K562 (cell line): ENCODE measurements around the gene RPTOR. TPM values are rescaled to one million over a fixed set of nuclear protein-coding genes. Genes with fewer than 3 reads are reported as not detected.
A peak's percentile ranks its signal among the peaks of the same experiment; 100 is the strongest.

ENCODE experiments used
- CREB1 ChIP-seq, 2 experiments: sonication (generic) in 1 of 2; formaldehyde crosslinking in 1 of 2; IDR thresholded peaks; 2 replicates each; pipeline versions ENCODE4 v1.6.1 to v1.8.0; 2012 to 2022; ENCODE audit warnings: inconsistent platforms in 1 of 2, mild to moderate bottlenecking in 1 of 2, missing genetic modification reagents in 1 of 2, moderate library complexity in 1 of 2
- ETV1 ChIP-seq: fragments of 450-650 bp; conservative IDR thresholded peaks from 2 replicates; pipeline ENCODE4 v1.6.1; 2016; ENCODE audit warnings: missing genetic modification characterization, control low read depth, low read depth, missing compliant biosample characterization
- GABPB1 ChIP-seq: sonication (generic); formaldehyde crosslinking; IDR thresholded peaks from 2 replicates; pipeline ENCODE4 v1.8.0; 2022; ENCODE audit warnings: mild to moderate bottlenecking, missing genetic modification reagents
- HDAC2 ChIP-seq: fragments of 450-650 bp; IDR thresholded peaks from 2 replicates; pipeline ENCODE4 v1.6.1; 2016; ENCODE audit warnings: mild to moderate bottlenecking
- IFI16 ChIP-seq: fragments of 250-450 bp; sonication (Bioruptor Pico); IDR thresholded peaks from 2 replicates; pipeline ENCODE4 v2.1.2; 2022; ENCODE audit warnings: mild to moderate bottlenecking, inconsistent platforms
- MAFG ChIP-seq: fragments of 450-650 bp; conservative IDR thresholded peaks from 2 replicates; pipeline ENCODE4 v1.6.1; 2016; ENCODE audit warnings: missing genetic modification characterization, missing compliant biosample characterization
- MAX ChIP-seq: sonication (generic); formaldehyde crosslinking; IDR thresholded peaks from 2 replicates; pipeline ENCODE4 v1.9.0; 2022; ENCODE audit warnings: mild to moderate bottlenecking, missing genetic modification reagents
- MEF2D ChIP-seq: conservative IDR thresholded peaks from 2 replicates; pipeline ENCODE4 v1.6.1; 2016; ENCODE audit warnings: low read depth, missing genetic modification characterization, missing compliant biosample characterization
- PKNOX1 ChIP-seq: fragments of 450-650 bp; IDR thresholded peaks from 2 replicates; pipeline ENCODE4 v1.6.1; 2016
- PTRF ChIP-seq: fragments of 450-650 bp; IDR thresholded peaks from 2 replicates; pipeline ENCODE4 v1.6.1; 2016; ENCODE audit warnings: mild to moderate bottlenecking, missing genetic modification characterization, missing compliant biosample characterization
- SAFB2 ChIP-seq: fragments of 200-400 bp; formaldehyde crosslinking; IDR thresholded peaks from 2 replicates; pipeline ENCODE4 v1.6.1; 2018; ENCODE audit warnings: borderline replicate concordance, low read length, low read depth, moderate library complexity; ENCODE audit not compliant: severe bottlenecking
- TCF3 ChIP-seq: sonication (generic); formaldehyde crosslinking; IDR thresholded peaks from 2 replicates; pipeline ENCODE4 v1.4.0; 2020; ENCODE audit warnings: mild to moderate bottlenecking, missing genetic modification reagents
- TFAP4 ChIP-seq: sonication (generic); formaldehyde crosslinking; IDR thresholded peaks from 2 replicates; pipeline ENCODE4 v1.8.0; 2022; ENCODE audit warnings: missing genetic modification reagents, mild to moderate bottlenecking, moderate library complexity, borderline replicate concordance
- TOE1 ChIP-seq, 2 experiments: fragments of 450-650 bp in 1 of 2; sonication (generic) in 1 of 2; formaldehyde crosslinking in 1 of 2; IDR thresholded peaks; 2 replicates each; pipeline versions ENCODE4 v1.7.1 to v1.8.0; 2016 to 2022; ENCODE audit warnings: borderline replicate concordance in 2 of 2, mild to moderate bottlenecking in 2 of 2, antibody characterized with exemption in 1 of 2, inconsistent platforms in 1 of 2, low read depth in 1 of 2, missing genetic modification reagents in 1 of 2, moderate library complexity in 1 of 2
- XRCC3 ChIP-seq: fragments of 450-650 bp; IDR thresholded peaks from 2 replicates; pipeline ENCODE4 v1.6.1; 2017; ENCODE audit warnings: mild to moderate bottlenecking, moderate library complexity
- ZBTB11 ChIP-seq, 3 experiments: fragments of 200-800 bp in 1 of 3; fragments of 250-450 bp in 1 of 3; fragments of 450-650 bp in 1 of 3; sonication (Bioruptor Pico) in 1 of 3; sonication (Bioruptor generic) in 1 of 3; formaldehyde crosslinking in 1 of 3; IDR thresholded peaks; 2 replicates each; pipeline versions ENCODE4 v1.6.1 to v1.8.0; 2016 to 2022; ENCODE audit warnings: mild to moderate bottlenecking in 2 of 3, missing genetic modification characterization in 2 of 3, missing compliant biosample characterization in 1 of 3, moderate library complexity in 1 of 3
- ZNF408 ChIP-seq: fragments of 250-450 bp; sonication (Bioruptor Pico); IDR thresholded peaks from 2 replicates; pipeline ENCODE4 v1.4.0; 2020; ENCODE audit warnings: low read depth, mild to moderate bottlenecking, moderate library complexity
- ZNF584 ChIP-seq: fragments of 200-800 bp; sonication (Bioruptor generic); IDR thresholded peaks from 2 replicates; pipeline ENCODE4 v1.6.1; 2016; ENCODE audit warnings: low read depth, mild to moderate bottlenecking, missing genetic modification characterization, missing compliant biosample characterization
- ZNF766 ChIP-seq: fragments of 200-800 bp; sonication (Bioruptor generic); conservative IDR thresholded peaks from 2 replicates; pipeline ENCODE4 v1.6.1; 2016; ENCODE audit warnings: missing genetic modification characterization, missing compliant biosample characterization
- ZNF79 ChIP-seq: fragments of 250-450 bp; sonication (Bioruptor Pico); IDR thresholded peaks from 2 replicates; pipeline ENCODE4 v1.4.0; 2020; ENCODE audit warnings: low read depth, mild to moderate bottlenecking, moderate library complexity
- polyA plus RNA-seq, 8 experiments: library from polyadenylated mRNA; depleted of rRNA in 4 of 8; stranded (reverse) in 5 of 8; unstranded in 3 of 8; fragments of >200 nt; fragmentation: Nextera tagmentation in 2 of 8; fragmentation: Illumina TruSeq in 1 of 8; extraction: Ambion mirVana in 2 of 8; extraction: Trizol in 1 of 8; gene quantifications; 2 replicates each; pipeline versions ENCODE4 v1.2.1 to v1.2.3, GENCODE V29; 2011 to 2014; ENCODE audit warnings: inconsistent platforms in 1 of 8, missing spikeins in 1 of 8
- total RNA-seq, 7 experiments: library from RNA; depleted of rRNA in 6 of 7; stranded (reverse); fragments of >200 nt in 6 of 7; fragmentation: Illumina TruSeq in 2 of 7; extraction: Trizol in 2 of 7; gene quantifications; 2 replicates each; pipeline versions ENCODE4 v1.2.1 to v1.2.3, GENCODE V29; 2011 to 2021; ENCODE audit warnings: low replicate concordance in 1 of 7

The RPTOR gene
- total and polyA plus RNA-seq, 9 of the 15 experiments (the other 6 are each of a cell fraction or from before 2014, with no cell fraction given): 0.24 to 54.1 (median 10.2) TPM

GRCh38 chr17:80855948-80856862 is 311.6 kb downstream of the RPTOR start (continued):
- peak; percentile 89 for TF ChIP-seq ZNF584 (CRISPR knock-in tag)
- TF ChIP-seq MEF2D (tag): peak; percentile 63; the same call in 1 of the 2 replicates
- no peak for TF ChIP-seq IFI16 (CRISPR knock-in tag)
- no peak for TF ChIP-seq GABPB1 (CRISPR knock-in tag)
- 0 out of 6 replicates have a peak, but pooled peaks of 1 of the 3 experiments have one; percentile 55 for TF ChIP-seq ZBTB11 (CRISPR knock-in tag; IDR thresholded peaks at IDR 0.05)
- peak; percentile 85 for TF ChIP-seq MAFG (tag)
- peak; percentile 79 for TF ChIP-seq ZNF766 (CRISPR knock-in tag)
- no peak for TF ChIP-seq ZNF79 (CRISPR knock-in tag)
- no peak for TF ChIP-seq SAFB2
- peak; percentile 78 for TF ChIP-seq ETV1 (tag)
- TF ChIP-seq TCF3 (CRISPR knock-in tag): peak; percentile 50; the same call in 1 of the 2 replicates
- peak; percentile 72 for TF ChIP-seq TOE1 (IDR thresholded peaks at IDR 0.05; ENCODE audit: borderline replicate concordance)
- TF ChIP-seq TOE1 (CRISPR knock-in tag; IDR thresholded peaks at IDR 0.05; ENCODE audit: borderline replicate concordance, low read depth): no peak
- no peak for TF ChIP-seq ZNF408 (CRISPR knock-in tag)
- no peak for TF ChIP-seq XRCC3
- peak; percentile 30; the same call in 1 of the 2 replicates for TF ChIP-seq TFAP4
- TF ChIP-seq HDAC2: peak; percentile 59; the same call in 1 of the 2 replicates
- 0 out of 2 replicates have a peak, but pooled peaks have one; percentile 27 for TF ChIP-seq PKNOX1
- peak; percentile 36; the same call in 1 of the 2 replicates for TF ChIP-seq CREB1 (IDR thresholded peaks at IDR 0.05)
- no peak for TF ChIP-seq CREB1 (CRISPR knock-in tag; IDR thresholded peaks at IDR 0.05)
- TF ChIP-seq MAX: peak; percentile 61
- no peak for TF ChIP-seq PTRF (tag)
